CD4-positive, alpha-beta T cell (primary cell): Measurements from ENCODE around the gene FYN. TPM values are rescaled to one million over a fixed set of nuclear protein-coding genes. Genes with fewer than 3 reads are reported as not detected.

Source experiments
- ATAC-seq: fragments of 200-7000 bp; cut with Tn5 transposase; one replicate; pipeline ENCODE4 v1.10.0; 2022; ENCODE audit warnings: mild to moderate bottlenecking; ENCODE audit not compliant: poor library complexity
- CTCF ChIA-PET: fragments of 350-600 bp; sonication (Branson Sonifier 250); formaldehyde crosslinking; loops from one replicate; lab custom pipeline; 2021; ENCODE audit warnings: antibody characterized with exemption, inconsistent platforms; lab: Charles Lee
- POLR2A ChIA-PET: fragments of 350-600 bp; sonication (Branson Sonifier 250); formaldehyde crosslinking; loops from one replicate; lab custom pipeline; 2021; ENCODE audit warnings: antibody characterized with exemption, inconsistent platforms; lab: Charles Lee
- DNase-seq, 14 experiments: peaks; one replicate each; pipeline ENCODE4 v3.0.0-alpha.2; 2013 to 2020; ENCODE audit warnings: mixed read lengths in 2 of 14
- H3K27ac ChIP-seq, 2 donors: one replicate each; pipeline versions ENCODE4 v1.5.1 to v1.7.0; 2013; ENCODE audit warnings: low read length in 2 of 2, low read depth in 1 of 2, mild to moderate bottlenecking in 1 of 2
- H3K27me3 ChIP-seq, 2 experiments: 1 replicate in 1 of 2; 2 replicates in 1 of 2; pipeline versions ENCODE4 v1.6.1 to v1.7.0; 2013; ENCODE audit warnings: low read length in 2 of 2, control low read depth in 1 of 2, mild to moderate bottlenecking in 1 of 2, moderate library complexity in 1 of 2; ENCODE audit not compliant: insufficient read depth in 2 of 2, control insufficient read depth in 1 of 2
- H3K36me3 ChIP-seq: one replicate; pipeline ENCODE4 v1.6.1; 2013; ENCODE audit warnings: low read length, control low read depth; ENCODE audit not compliant: insufficient read depth
- H3K4me1 ChIP-seq: one replicate; pipeline ENCODE4 v1.6.1; 2013; ENCODE audit warnings: low read length, control low read depth; ENCODE audit not compliant: insufficient read depth
- H3K4me3 ChIP-seq: one replicate; pipeline ENCODE4 v1.5.1; 2013; ENCODE audit warnings: mild to moderate bottlenecking, low read length, moderate library complexity
- H3K9me3 ChIP-seq, 2 experiments: 1 replicate in 1 of 2; 2 replicates in 1 of 2; pipeline versions ENCODE4 v1.6.1 to v1.7.0; 2013; ENCODE audit warnings: low read length in 2 of 2, mild to moderate bottlenecking in 2 of 2, control low read depth in 1 of 2, moderate library complexity in 1 of 2; ENCODE audit not compliant: control insufficient read depth in 1 of 2, insufficient read depth in 1 of 2
- H3K27ac Mint-ChIP-seq: one replicate; pipeline ENCODE4 v1.8.0; 2020; ENCODE audit warnings: mixed read lengths
- H3K27me3 Mint-ChIP-seq: one replicate; pipeline ENCODE4 v1.8.0; 2021; ENCODE audit warnings: mixed read lengths
- H3K36me3 Mint-ChIP-seq: one replicate; pipeline ENCODE4 v1.8.0; 2021; ENCODE audit warnings: low read depth, mixed read lengths
- H3K4me1 Mint-ChIP-seq: one replicate; pipeline ENCODE4 v1.8.0; 2021; ENCODE audit warnings: low read depth, mixed read lengths
- H3K4me3 Mint-ChIP-seq: one replicate; pipeline ENCODE4 v1.8.0; 2020; ENCODE audit warnings: mild to moderate bottlenecking, mixed read lengths
- H3K9me3 Mint-ChIP-seq: one replicate; pipeline ENCODE4 v1.8.0; 2020; ENCODE audit warnings: mixed read lengths
- intact Hi-C, 2 experiments: fragments of 100-400 bp; cut with DNase I in 1 of 2; cut with micrococcal nuclease in 1 of 2; formaldehyde crosslinking; loops; one replicate each; pipeline versions ENCODE4 v1.15.1 to v1.9.0; 2023 to 2025; cut with DNase I, micrococcal nuclease
- total RNA-seq, 174 experiments: library from RNA in 2 of 174; stranded (reverse) in 2 of 174; gene quantifications; one replicate each; pipeline ENCODE4 v1.2.3 and lab custom pipeline; 2021 to 2026
- TF ChIP-seq, protein P1 (sequence below): fragments of 200-600 bp; IDR thresholded peaks from one replicate; pipeline ENCODE4 v1.8.0; 2022; ENCODE audit warnings: antibody characterized with exemption, mild to moderate bottlenecking

The FYN gene
- total RNA-seq, 2 experiments from 2014 or later, result 419 TPM

DNA sequence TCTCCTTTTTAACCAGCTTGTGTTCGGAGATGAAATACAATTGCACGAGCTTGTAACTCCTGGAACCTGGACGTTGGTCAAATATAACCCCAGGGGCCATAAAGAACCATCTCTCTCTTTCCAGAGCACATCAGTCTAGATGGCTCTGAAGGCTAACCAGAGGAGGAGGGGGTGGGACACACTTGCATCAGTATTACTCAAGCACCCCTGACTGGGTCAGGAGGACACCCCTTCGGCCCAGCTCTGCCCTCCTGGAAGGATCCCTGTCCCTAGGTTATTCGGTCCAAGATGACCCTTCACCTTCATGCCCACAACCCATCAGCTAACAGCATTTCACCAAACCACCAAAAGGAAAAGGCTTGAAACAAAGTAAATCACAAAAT, 67.1 kb downstream of the FYN start:
- peak overlapping the region; percentile 55 to 66 for H3K27ac ChIP-seq
- peaks cover 81% of the 10 kb centered on the region for H3K4me1 ChIP-seq
- no peak overlapping the region for H3K4me3 ChIP-seq
- Mint-ChIP-seq H3K27ac (peak overlapping the region; percentile 91), H3K36me3 (peaks cover 63% of the 10 kb centered on the region), H3K4me1 (peaks cover 93% of the 10 kb centered on the region), H3K4me3 (peak overlapping the region; percentile 64), H3K27me3 (no peaks in the 10 kb centered on the region), H3K9me3 (no peaks in the 10 kb centered on the region)
- peaks cover 35% of the 10 kb centered on the region for H3K36me3 ChIP-seq
- ATAC-seq (no peak), DNase-seq (no peak)
- CTCF ChIA-PET, result interaction anchor here (0.8 to 1.5 kb wide), 6 partner anchors 29 to 237 kb away, joined by 3 to 6 read pairs (median 4); no protein-coding TSS in a partner anchor
- intact Hi-C loops, result loop anchor here in 1 of 2 experiments (2.0 to 5.0 kb wide), 2 partner anchors 33 to 191 kb away; no protein-coding TSS in a partner anchor
- TF ChIP-seq, protein P1, sequence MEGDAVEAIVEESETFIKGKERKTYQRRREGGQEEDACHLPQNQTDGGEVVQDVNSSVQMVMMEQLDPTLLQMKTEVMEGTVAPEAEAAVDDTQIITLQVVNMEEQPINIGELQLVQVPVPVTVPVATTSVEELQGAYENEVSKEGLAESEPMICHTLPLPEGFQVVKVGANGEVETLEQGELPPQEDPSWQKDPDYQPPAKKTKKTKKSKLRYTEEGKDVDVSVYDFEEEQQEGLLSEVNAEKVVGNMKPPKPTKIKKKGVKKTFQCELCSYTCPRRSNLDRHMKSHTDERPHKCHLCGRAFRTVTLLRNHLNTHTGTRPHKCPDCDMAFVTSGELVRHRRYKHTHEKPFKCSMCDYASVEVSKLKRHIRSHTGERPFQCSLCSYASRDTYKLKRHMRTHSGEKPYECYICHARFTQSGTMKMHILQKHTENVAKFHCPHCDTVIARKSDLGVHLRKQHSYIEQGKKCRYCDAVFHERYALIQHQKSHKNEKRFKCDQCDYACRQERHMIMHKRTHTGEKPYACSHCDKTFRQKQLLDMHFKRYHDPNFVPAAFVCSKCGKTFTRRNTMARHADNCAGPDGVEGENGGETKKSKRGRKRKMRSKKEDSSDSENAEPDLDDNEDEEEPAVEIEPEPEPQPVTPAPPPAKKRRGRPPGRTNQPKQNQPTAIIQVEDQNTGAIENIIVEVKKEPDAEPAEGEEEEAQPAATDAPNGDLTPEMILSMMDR, result no peak
- H3K27me3 ChIP-seq, result no peaks in the 10 kb centered on the region
- H3K9me3 ChIP-seq, result no peaks in the 10 kb centered on the region
- POLR2A ChIA-PET, result interaction anchor here (0.8 to 2.4 kb wide), 14 partner anchors 9 to 166 kb away, joined by 3 to 12 read pairs (median 4); partner anchors contain the start of gene FYN

DNA sequence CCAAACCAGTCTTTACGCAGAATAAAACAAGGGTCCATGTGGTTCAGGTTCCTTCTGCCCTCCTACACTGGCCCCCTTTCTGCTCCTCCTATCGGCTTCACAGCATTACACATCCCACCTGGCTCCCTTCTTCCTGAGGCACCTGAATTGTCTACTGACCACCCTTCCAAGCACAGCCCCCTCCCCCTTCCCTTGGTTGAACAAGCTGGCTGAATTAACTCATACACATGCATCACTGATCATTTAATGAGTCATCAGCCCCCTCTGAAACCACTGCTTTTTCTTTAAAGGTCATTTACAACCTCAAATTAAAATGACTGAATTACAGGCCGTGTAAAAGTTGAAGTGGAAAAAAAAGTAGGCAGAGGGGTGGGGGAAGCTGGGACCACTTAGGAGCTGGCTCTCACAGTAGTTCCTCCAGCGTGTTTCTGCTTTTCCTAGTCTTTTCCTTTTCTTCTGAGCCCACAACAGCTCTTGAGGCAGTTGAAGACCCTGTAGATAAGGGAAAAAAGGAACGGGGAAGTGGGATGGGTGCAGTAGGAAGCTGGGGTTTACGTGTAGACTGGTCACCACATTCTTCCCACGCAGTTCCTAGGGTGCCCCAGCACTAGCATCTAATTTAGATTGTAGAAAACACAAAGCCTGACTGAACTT, 67.6 kb downstream of the FYN start:
- Histone ChIP-seq H3K9me3 (no peaks in the 10 kb centered on the region), H3K36me3 (peaks cover 40% of the 10 kb centered on the region), H3K27me3 (no peaks in the 10 kb centered on the region), H3K4me3 (no peak overlapping the region), H3K4me1 (peaks cover 79% of the 10 kb centered on the region), H3K27ac (peak overlapping the region; percentile 55 to 66)
- ChIA-PET POLR2A (interaction anchor here (0.8 to 2.8 kb wide), 14 partner anchors 9 to 167 kb away, joined by 3 to 13 read pairs (median 4); partner anchors contain the start of gene FYN), CTCF (interaction anchor here (0.7 to 1.5 kb wide), 10 partner anchors 29 to 237 kb away, joined by 3 to 6 read pairs (median 4); no protein-coding TSS in a partner anchor)
- ATAC-seq, result no peak
- Mint-ChIP-seq H3K27me3 (no peaks in the 10 kb centered on the region), H3K27ac (peak overlapping the region; percentile 91), H3K36me3 (peaks cover 63% of the 10 kb centered on the region), H3K4me3 (peak overlapping the region; percentile 64), H3K9me3 (no peaks in the 10 kb centered on the region), H3K4me1 (peaks cover 93% of the 10 kb centered on the region)
- TF ChIP-seq, protein P1, result no peak
- peak in 3 of 14 experiments; percentile 52 to 59 (median 52) for DNase-seq
- intact Hi-C loops, result loop anchor here (2.0 to 5.0 kb wide), 7 partner anchors 15 to 237 kb away; no protein-coding TSS in a partner anchor

- Mint-ChIP-seq H3K4me1 (peaks cover 93% of the 10 kb centered on the region), H3K27me3 (no peaks in the 10 kb centered on the region), H3K9me3 (no peaks in the 10 kb centered on the region), H3K27ac (peak overlapping the region; percentile 91), H3K36me3 (peaks cover 62% of the 10 kb centered on the region), H3K4me3 (peak overlapping the region; percentile 67)
- H3K36me3 ChIP-seq, result peaks cover 44% of the 10 kb centered on the region
- DNase-seq, result peak; percentile 38 to 91 (median 54)
- peak; percentile 71 for ATAC-seq
- ChIA-PET POLR2A (interaction anchor here (0.7 to 2.8 kb wide), 23 partner anchors 9 to 546 kb away, joined by 3 to 13 read pairs (median 5); partner anchors contain the start of gene FYN), CTCF (interaction anchor here (0.8 to 2.0 kb wide), 14 partner anchors 9 to 231 kb away, joined by 3 to 11 read pairs (median 4); partner anchors contain the start of gene FYN)
- H3K4me3 ChIP-seq, result peak overlapping the region; percentile 15
- intact Hi-C loops, result loop anchor here (1.0 to 5.0 kb wide), 12 partner anchors 14 to 238 kb away; partner anchors contain the start of gene FYN (in 1 of the 2)
- no peaks in the 10 kb centered on the region for H3K27me3 ChIP-seq
- H3K9me3 ChIP-seq, result no peaks in the 10 kb centered on the region
- TF ChIP-seq, protein P1, result no peak
- H3K27ac ChIP-seq, result peak overlapping the region; percentile 55 to 66
- H3K4me1 ChIP-seq, result peaks cover 77% of the 10 kb centered on the region
Measured at GRCh38 chr6:111804627-111805235, 68.5 kb downstream of the FYN start.
